Left renal cortex interstitium (tissue), 4 donors: ENCODE measurements around the gene PARPBP. TPM values are rescaled to one million over a fixed set of nuclear protein-coding genes. Genes with fewer than 3 reads are reported as not detected.
"Not testable (repeated sequence)": the region's sequence is repeated elsewhere in the genome, so short reads cannot be mapped to it uniquely, and the experiment has no call there.

Source experiments
- DNase-seq, 4 donors: peaks; one replicate each; pipeline ENCODE4 v3.0.0-alpha.2; 2013; ENCODE audit warnings: low read depth in 4 of 4, low spot score in 2 of 4, missing footprints in 1 of 4
- polyA plus RNA-seq, 4 donors: library from polyadenylated mRNA; unstranded; fragments of 120-200 nt; gene quantifications; one replicate each; pipeline ENCODE4 v1.2.1, GENCODE V29; 2013; ENCODE audit not compliant: insufficient read length in 4 of 4

The PARPBP gene
- polyA plus RNA-seq, 4 donors, result 12.4 to 17.6 (median 13.4) TPM

DNA sequence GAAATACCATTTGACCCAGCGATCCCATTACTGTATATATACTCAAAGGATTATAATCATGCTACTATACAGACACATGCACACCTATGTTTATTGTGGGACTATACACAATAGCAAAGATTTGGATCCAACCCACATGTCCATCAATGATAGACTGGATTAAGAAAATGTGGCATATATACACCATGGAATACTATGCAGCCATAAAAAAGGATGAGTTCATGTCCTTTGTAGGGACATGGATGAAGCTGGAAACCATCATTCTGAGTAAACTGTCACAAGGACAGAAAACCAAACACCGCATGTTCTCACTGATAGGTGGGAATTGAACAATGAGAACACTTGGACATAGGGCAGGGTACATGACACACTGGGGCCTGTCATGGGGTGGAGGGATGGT, 120.9 kb downstream of the PARPBP start:
- not testable (repeated sequence) for DNase-seq

Other genes starting within 250 kb of the PARPBP start
- gene DRAM1, start 242.6 kb upstream of the PARPBP start, polyA plus RNA-seq, result 10 to 100 TPM; 16.2 to 19.7 (median 19.1) TPM
- 10 to 100 TPM; 50.8 to 65.2 (median 52.4) TPM for gene WASHC3, start 58.2 kb upstream of the PARPBP start, polyA plus RNA-seq
- gene NUP37, start 69 bp upstream of the PARPBP start, polyA plus RNA-seq, result 10 to 100 TPM; 27.9 to 36.7 (median 34.0) TPM
- under 1 TPM; 0.36 to 0.99 (median 0.70) TPM for gene PMCH, start 77.7 kb downstream of the PARPBP start, polyA plus RNA-seq